ENCODE data around the gene ACSF2. TPM values are rescaled to one million over a fixed set of nuclear protein-coding genes. Genes with fewer than 3 reads are reported as not detected.

ACSF2 gene
- total RNA-seq, 1 donor from 2014 or later = 28.1 TPM

- Mint-ChIP-seq H3K9me3 (ENCODE audit: unreplicated experiment) (no peaks in the 10 kb centered on the region), H3K4me1 (ENCODE audit: unreplicated experiment) (peaks cover 19% of the 10 kb centered on the region), H3K27ac (ENCODE audit: unreplicated experiment) (peak overlapping the region; percentile 79), H3K4me3 (ENCODE audit: unreplicated experiment) (peak overlapping the region; percentile 82), H3K27me3 (ENCODE audit: unreplicated experiment) (no peaks in the 10 kb centered on the region), H3K36me3 (ENCODE audit: unreplicated experiment) (peaks cover 13% of the 10 kb centered on the region)
- DNase-seq (ENCODE audit: extremely low spot score, unreplicated experiment) = peak; percentile 90
- peak; percentile 53 for TF ChIP-seq CTCF (IDR thresholded peaks at IDR 0.05)
Measured at GRCh38 chr17:50479522-50480141, 53.6 kb downstream of the ACSF2 start.

DNA sequence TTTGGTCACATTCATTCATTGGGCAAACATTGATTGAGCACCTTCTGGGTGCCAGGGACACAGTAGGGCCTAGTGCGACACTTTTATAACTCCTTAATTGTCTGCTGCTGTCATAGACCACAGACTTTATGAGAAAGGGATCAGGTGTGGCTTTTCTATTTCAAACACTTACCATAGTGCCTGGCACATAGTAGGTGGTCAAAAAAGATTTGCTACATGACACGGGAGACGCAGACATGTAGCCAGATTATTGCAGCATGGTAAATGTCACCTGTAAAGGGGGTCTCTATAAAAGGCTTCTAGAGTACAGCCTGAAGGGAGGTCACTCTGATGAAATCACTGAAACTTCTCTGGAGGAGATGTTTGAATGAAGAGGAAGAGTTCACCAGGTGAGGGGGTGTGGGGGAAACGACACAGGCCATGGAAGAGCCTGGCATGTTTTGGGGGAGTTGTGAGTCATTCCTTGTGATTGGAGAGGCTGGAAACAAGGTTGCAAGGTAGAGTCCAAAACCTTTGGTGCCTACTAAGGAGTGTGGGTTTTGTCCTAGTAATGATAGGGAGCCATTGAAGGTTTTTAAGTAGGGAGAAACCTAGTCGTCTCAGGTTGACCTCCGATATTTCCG is 54.2 kb downstream of the ACSF2 start:
- Mint-ChIP-seq H3K9me3 (ENCODE audit: unreplicated experiment) (no peaks in the 10 kb centered on the region), H3K4me1 (ENCODE audit: unreplicated experiment) (peaks cover 19% of the 10 kb centered on the region), H3K27me3 (ENCODE audit: unreplicated experiment) (no peaks in the 10 kb centered on the region), H3K27ac (ENCODE audit: unreplicated experiment) (no peak overlapping the region), H3K36me3 (ENCODE audit: unreplicated experiment) (peaks cover 18% of the 10 kb centered on the region), H3K4me3 (ENCODE audit: unreplicated experiment) (peak overlapping the region; percentile 82)
- no peak for TF ChIP-seq CTCF (IDR thresholded peaks at IDR 0.05)
- no peak for DNase-seq (ENCODE audit: extremely low spot score, unreplicated experiment)

DNA sequence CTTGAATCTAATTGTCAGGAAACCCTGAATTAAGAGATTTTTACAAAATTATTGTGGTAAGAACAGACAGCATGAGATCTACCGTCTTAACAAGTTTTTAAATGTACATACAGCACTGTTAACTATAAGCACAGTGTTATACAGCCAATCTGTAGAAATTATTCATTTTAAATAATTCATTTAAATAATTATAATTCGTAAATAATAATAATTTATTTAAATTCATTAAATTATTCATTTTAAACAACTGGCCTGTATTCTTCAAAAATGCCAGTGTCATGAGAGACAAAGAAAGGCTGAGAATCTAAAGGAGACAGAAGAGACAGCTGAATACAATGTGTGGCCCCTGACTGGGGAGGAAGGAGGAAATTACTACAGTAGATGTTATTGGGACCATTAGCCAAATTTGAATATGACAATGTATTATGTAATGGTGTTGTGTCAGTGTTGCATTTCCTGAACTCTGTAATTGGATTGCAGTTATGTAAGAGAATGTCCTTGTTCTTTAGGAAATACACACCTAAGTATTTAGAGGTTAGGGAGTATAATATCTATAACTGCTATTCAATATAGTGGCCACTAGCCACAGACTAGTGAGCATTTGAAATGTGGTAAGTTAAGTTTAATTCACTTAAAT is 55.0 kb downstream of the ACSF2 start:
- Mint-ChIP-seq H3K27ac (ENCODE audit: unreplicated experiment) (no peak overlapping the region), H3K4me1 (ENCODE audit: unreplicated experiment) (peaks cover 19% of the 10 kb centered on the region), H3K36me3 (ENCODE audit: unreplicated experiment) (peaks cover 24% of the 10 kb centered on the region), H3K4me3 (ENCODE audit: unreplicated experiment) (no peak overlapping the region), H3K9me3 (ENCODE audit: unreplicated experiment) (no peaks in the 10 kb centered on the region), H3K27me3 (ENCODE audit: unreplicated experiment) (no peaks in the 10 kb centered on the region)
- DNase-seq (ENCODE audit: extremely low spot score, unreplicated experiment) = no peak
- TF ChIP-seq CTCF (IDR thresholded peaks at IDR 0.05) = no peak

GRCh38 chr17:50481648-50482047 is 55.6 kb downstream of the ACSF2 start:
- Mint-ChIP-seq H3K4me1 (ENCODE audit: unreplicated experiment) (peaks cover 19% of the 10 kb centered on the region), H3K4me3 (ENCODE audit: unreplicated experiment) (no peak overlapping the region), H3K36me3 (ENCODE audit: unreplicated experiment) (peaks cover 24% of the 10 kb centered on the region), H3K27ac (ENCODE audit: unreplicated experiment) (no peak overlapping the region), H3K27me3 (ENCODE audit: unreplicated experiment) (no peaks in the 10 kb centered on the region), H3K9me3 (ENCODE audit: unreplicated experiment) (no peaks in the 10 kb centered on the region)
- DNase-seq (ENCODE audit: extremely low spot score, unreplicated experiment) = no peak
- TF ChIP-seq CTCF (IDR thresholded peaks at IDR 0.05) = no peak

DNA sequence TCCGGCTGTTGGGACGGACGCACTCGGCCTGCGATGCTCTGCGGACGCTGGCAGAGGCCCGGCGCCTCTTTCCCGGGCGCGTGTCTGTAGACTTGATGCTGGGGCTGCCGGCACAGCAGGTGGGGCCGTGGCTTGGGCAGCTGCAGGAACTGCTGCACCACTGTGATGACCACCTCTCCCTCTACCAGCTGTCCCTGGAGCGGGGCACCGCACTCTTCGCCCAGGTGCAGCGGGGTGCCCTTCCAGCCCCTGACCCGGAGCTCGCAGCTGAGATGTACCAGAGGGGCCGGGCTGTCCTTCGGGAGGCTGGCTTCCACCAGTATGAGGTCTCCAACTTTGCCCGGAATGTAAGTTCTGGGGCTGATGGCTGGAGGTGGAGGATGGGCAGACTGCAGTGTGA is 56.1 kb downstream of the ACSF2 start:
- DNase-seq (ENCODE audit: extremely low spot score, unreplicated experiment) = no peak
- no peak overlapping the region for H3K4me3 Mint-ChIP-seq (ENCODE audit: unreplicated experiment)
- H3K9me3 Mint-ChIP-seq (ENCODE audit: unreplicated experiment) = no peaks in the 10 kb centered on the region
- peaks cover 24% of the 10 kb centered on the region for H3K36me3 Mint-ChIP-seq (ENCODE audit: unreplicated experiment)
- H3K27me3 Mint-ChIP-seq (ENCODE audit: unreplicated experiment) = no peaks in the 10 kb centered on the region
- no peak for TF ChIP-seq CTCF (IDR thresholded peaks at IDR 0.05)
- H3K27ac Mint-ChIP-seq (ENCODE audit: unreplicated experiment) = no peak overlapping the region
- peaks cover 19% of the 10 kb centered on the region for H3K4me1 Mint-ChIP-seq (ENCODE audit: unreplicated experiment)
